Measurements from ENCODE around the gene SUPT4H1. TPM values are rescaled to one million over a fixed set of nuclear protein-coding genes. Genes with fewer than 3 reads are reported as not detected.

Gene SUPT4H1
- total RNA-seq, 1 experiment from 2014 or later: 53.8 TPM

GRCh38 chr17:58378733-58379510 is 26.9 kb upstream of the SUPT4H1 start:
- Histone ChIP-seq H3K4me1 (ENCODE audit: control insufficient read depth, insufficient read depth, low read length) (no peaks in the 10 kb centered on the region), H3K27ac (ENCODE audit: low read length) (no peak overlapping the region), H3K9me3 (ENCODE audit: control insufficient read depth, insufficient read depth, low read depth, low read length) (no peaks in the 10 kb centered on the region), H3K4me3 (ENCODE audit: low read depth in 2 of 2, low read length in 2 of 2) (no peak overlapping the region), H3K27me3 (ENCODE audit: control insufficient read depth, insufficient read depth, low read length) (no peaks in the 10 kb centered on the region), H3K36me3 (ENCODE audit: control insufficient read depth, insufficient read depth, low read length) (no peaks in the 10 kb centered on the region)
- in situ Hi-C loops (cut with HindIII; ENCODE audit: low pct_unique_long_range_greater_than_20kb, low sequenced_read_pairs) (no loop called here), intact Hi-C loops (cut with micrococcal nuclease; ENCODE audit: unreplicated experiment) (no loop called here)
- no TSS peak for BruUV-seq (replicated peaks)
- ATAC-seq (no peak), DNase-seq (ENCODE audit: low read depth, low spot score) (no peak)
- TF ChIP-seq SIN3A (IDR thresholded peaks at IDR 0.05; ENCODE audit: borderline replicate concordance, insufficient read depth, low read depth, low read length): no peak
- no peak for TF ChIP-seq POLR2AphosphoS5 (IDR thresholded peaks at IDR 0.05; ENCODE audit: low read depth, low read length)
- no peak for TF ChIP-seq TCF7L2 (IDR thresholded peaks at IDR 0.05; ENCODE audit: low read depth, low read length)
- no peak for TF ChIP-seq REST (IDR thresholded peaks at IDR 0.05; ENCODE audit: insufficient read depth in 1 of 2, low read depth in 2 of 2, low read length in 1 of 2)
- TF ChIP-seq CTCF (IDR thresholded peaks at IDR 0.05): no peak
- CTCF ChIA-PET: no interaction called here
- POLR2A ChIA-PET: no interaction called here

GRCh38 chr17:58377661-58378060 is 25.7 kb upstream of the SUPT4H1 start:
- Histone ChIP-seq H3K4me3 (ENCODE audit: low read depth in 2 of 2, low read length in 2 of 2) (no peak overlapping the region), H3K27ac (ENCODE audit: low read length) (no peak overlapping the region), H3K27me3 (ENCODE audit: control insufficient read depth, insufficient read depth, low read length) (no peaks in the 10 kb centered on the region), H3K4me1 (ENCODE audit: control insufficient read depth, insufficient read depth, low read length) (no peaks in the 10 kb centered on the region), H3K9me3 (ENCODE audit: control insufficient read depth, insufficient read depth, low read depth, low read length) (no peaks in the 10 kb centered on the region), H3K36me3 (ENCODE audit: control insufficient read depth, insufficient read depth, low read length) (no peaks in the 10 kb centered on the region)
- no TSS peak for BruUV-seq (replicated peaks)
- no peak for TF ChIP-seq CTCF (IDR thresholded peaks at IDR 0.05)
- TF ChIP-seq POLR2AphosphoS5 (IDR thresholded peaks at IDR 0.05; ENCODE audit: low read depth, low read length): no peak
- ATAC-seq: no peak
- CTCF ChIA-PET: no interaction called here
- intact Hi-C loops (cut with micrococcal nuclease; ENCODE audit: unreplicated experiment) (no loop called here), in situ Hi-C loops (cut with HindIII; ENCODE audit: low pct_unique_long_range_greater_than_20kb, low sequenced_read_pairs) (no loop called here)
- POLR2A ChIA-PET: no interaction called here
- DNase-seq (ENCODE audit: low read depth, low spot score): no peak

Data from Panc1 (cell line).